Mesodermal cell (in vitro differentiated cells): ENCODE data around the gene WNT2B.

ENCODE experiments used
- H3K27ac ChIP-seq: 2 replicates; pipeline ENCODE4 v1.7.0; 2013; ENCODE audit warnings: mild to moderate bottlenecking, low read depth, low read length, moderate library complexity; ENCODE audit not compliant: severe bottlenecking
- H3K36me3 ChIP-seq: 2 replicates; pipeline ENCODE4 v1.7.1; 2013; ENCODE audit warnings: mild to moderate bottlenecking, low read length, moderate library complexity; ENCODE audit not compliant: control insufficient read depth, insufficient read depth
- H3K4me1 ChIP-seq: one replicate; pipeline ENCODE4 v1.7.1; 2013; ENCODE audit warnings: mild to moderate bottlenecking, low read length; ENCODE audit not compliant: insufficient read depth, control insufficient read depth, poor library complexity, severe bottlenecking
- H3K4me3 ChIP-seq: 2 replicates; pipeline ENCODE4 v1.7.0; 2013; ENCODE audit warnings: low read length, control low read depth, mild to moderate bottlenecking; ENCODE audit not compliant: insufficient read depth, poor library complexity, severe bottlenecking; ENCODE audit errors: extremely low read depth
- H3K9me3 ChIP-seq: 2 replicates; pipeline ENCODE4 v1.7.1; 2013; ENCODE audit warnings: mild to moderate bottlenecking, low read length, moderate library complexity; ENCODE audit not compliant: control insufficient read depth
- WGBS, 2 experiments: methylation state at CpG; one replicate each; pipeline ENCODE4 v1.1.5; 2013; ENCODE audit warnings: missing lambda C conversion rate in 2 of 2; ENCODE audit not compliant: insufficient coverage in 2 of 2; 5-methylcytosine and 5-hydroxymethylcytosine counted together

WNT2B gene

GRCh38 chr1:112565800-112566199 is 57.0 kb downstream of the WNT2B start:
- Histone ChIP-seq H3K36me3 (peaks cover 18% of the 10 kb centered on the region), H3K9me3 (no peaks in the 10 kb centered on the region), H3K27ac (no peak overlapping the region), H3K4me1 (no peaks in the 10 kb centered on the region), H3K4me3 (no peak overlapping the region)
- whole genome bisulfite sequencing, 2 experiments, result 100% methylated on average over 1 of the region's 1 CpG; no CpG with 5 or more reads in 1 of the 2 experiments

DNA sequence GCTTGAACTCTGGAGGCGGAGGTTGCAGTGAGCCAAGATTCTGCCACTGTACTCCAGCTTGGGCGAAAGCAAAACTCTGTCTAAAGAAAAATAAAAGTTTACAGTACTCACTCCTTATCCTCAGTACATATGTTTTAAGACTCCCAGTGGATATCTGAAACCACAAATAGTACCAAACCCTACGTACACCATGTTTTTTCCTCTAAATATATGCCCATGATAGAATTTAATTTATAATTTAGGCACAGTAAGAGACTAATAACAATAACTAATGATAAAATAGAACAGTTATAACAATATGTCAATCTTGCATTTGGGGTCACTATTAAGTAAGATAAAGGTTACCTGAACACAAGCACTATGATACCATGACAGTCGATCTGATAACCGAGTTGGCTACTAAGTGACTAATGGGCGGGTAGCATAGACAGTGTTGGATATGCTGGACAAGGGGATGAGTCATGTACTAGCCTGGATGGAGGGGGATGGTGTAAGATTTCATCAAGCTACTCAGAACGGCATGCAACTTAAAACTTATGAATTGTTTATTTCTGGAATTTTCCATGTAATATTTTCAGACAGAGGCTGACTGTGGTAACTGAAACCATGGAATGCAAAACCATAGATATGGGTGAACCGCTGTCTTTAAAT is 66.5 kb downstream of the WNT2B start:
- Histone ChIP-seq H3K4me1 (no peaks in the 10 kb centered on the region), H3K9me3 (no peaks in the 10 kb centered on the region), H3K36me3 (peaks cover 65% of the 10 kb centered on the region), H3K27ac (no peak overlapping the region), H3K4me3 (no peak overlapping the region)
- 92 to 94% methylated on average over 3 to 7 of the region's 8 CpGs for WGBS, 2 experiments

GRCh38 chr1:112576240-112576639 is 67.5 kb downstream of the WNT2B start:
- no peak overlapping the region for H3K27ac ChIP-seq
- H3K9me3 ChIP-seq, result no peaks in the 10 kb centered on the region
- WGBS, 2 experiments, result 100% methylated on average over 1 of the region's 3 CpGs; no CpG with 5 or more reads in 1 of the 2 experiments
- no peak overlapping the region for H3K4me3 ChIP-seq
- H3K4me1 ChIP-seq, result no peaks in the 10 kb centered on the region
- peaks cover 71% of the 10 kb centered on the region for H3K36me3 ChIP-seq
